Measurements from ENCODE around the gene C11orf54. TPM values are rescaled to one million over a fixed set of nuclear protein-coding genes. Genes with fewer than 3 reads are reported as not detected.
"Not testable (repeated sequence)": the region's sequence is repeated elsewhere in the genome, so short reads cannot be mapped to it uniquely, and the experiment has no call there.

C11orf54 gene
- total RNA-seq, 2 donors from 2014 or later: 20.2 to 32.0 TPM

GRCh38 chr11:93773601-93774200 is 32.2 kb downstream of the C11orf54 start:
- Histone ChIP-seq H3K4me3 (no peak overlapping the region), H3K36me3 (no peaks in the 10 kb centered on the region), H3K27ac (no peak overlapping the region), H3K27me3 (replicated peaks; ENCODE audit: insufficient read depth) (no peaks in the 10 kb centered on the region), H3K9me3 (no peaks in the 10 kb centered on the region), H3K4me1 (ENCODE audit: control insufficient read depth in 1 of 2, low read depth in 2 of 2) (no peaks in the 10 kb centered on the region)
- DNase-seq (ENCODE audit: low spot score) (no peak), ATAC-seq (ENCODE audit: insufficient number of reproducible peaks, low FRiP score, low read depth) (no peak)
- no peak for TF ChIP-seq CTCF (IDR thresholded peaks at IDR 0.05)

- not testable (repeated sequence) for ATAC-seq (ENCODE audit: insufficient number of reproducible peaks, low FRiP score, low read depth); DNase-seq (ENCODE audit: low spot score); H3K4me3 ChIP-seq; H3K9me3 ChIP-seq; H3K36me3 ChIP-seq; H3K27me3 ChIP-seq (replicated peaks; ENCODE audit: insufficient read depth); H3K27ac ChIP-seq; H3K4me1 ChIP-seq (ENCODE audit: control insufficient read depth in 1 of 2, low read depth in 2 of 2)
These were observed 33.1 kb downstream of the C11orf54 start for GRCh38 chr11:93774560-93774959.

- Histone ChIP-seq H3K4me1 (ENCODE audit: control insufficient read depth in 1 of 2, low read depth in 2 of 2) (no peaks in the 10 kb centered on the region), H3K27ac (no peak overlapping the region), H3K27me3 (replicated peaks; ENCODE audit: insufficient read depth) (no peaks in the 10 kb centered on the region), H3K36me3 (no peaks in the 10 kb centered on the region), H3K9me3 (no peaks in the 10 kb centered on the region), H3K4me3 (no peak overlapping the region)
- TF ChIP-seq CTCF (IDR thresholded peaks at IDR 0.05): no peak
- DNase-seq (ENCODE audit: low spot score) (no peak), ATAC-seq (ENCODE audit: insufficient number of reproducible peaks, low FRiP score, low read depth) (no peak)
These were observed 33.8 kb downstream of the C11orf54 start for GRCh38 chr11:93775289-93775688.

- ATAC-seq (ENCODE audit: insufficient number of reproducible peaks, low FRiP score, low read depth): no peak
- peak overlapping the region in 1 of 2 donors; percentile 90 for H3K27ac ChIP-seq
These were observed 41.9 kb downstream of the C11orf54 start for GRCh38 chr11:93783362-93783761.

GRCh38 chr11:93783765-93784144 is 42.3 kb downstream of the C11orf54 start:
- H3K4me3 ChIP-seq: peak overlapping the region; percentile 90
- no peaks in the 10 kb centered on the region for H3K27me3 ChIP-seq (replicated peaks; ENCODE audit: insufficient read depth)
- no peaks in the 10 kb centered on the region for H3K9me3 ChIP-seq
- DNase-seq (ENCODE audit: low spot score) (no peak), ATAC-seq (ENCODE audit: insufficient number of reproducible peaks, low FRiP score, low read depth) (no peak)
- H3K36me3 ChIP-seq: no peaks in the 10 kb centered on the region
- H3K27ac ChIP-seq: peak overlapping the region; percentile 90 to 93
- peaks cover 21 to 33% of the 10 kb centered on the region in 2 donors for H3K4me1 ChIP-seq (ENCODE audit: control insufficient read depth in 1 of 2, low read depth in 2 of 2)
- TF ChIP-seq CTCF (IDR thresholded peaks at IDR 0.05): no peak

More at GRCh38 chr11:93783362-93783761, 41.9 kb downstream of the C11orf54 start:
- DNase-seq (ENCODE audit: low spot score): no peak
- H3K27me3 ChIP-seq (replicated peaks; ENCODE audit: insufficient read depth): no peaks in the 10 kb centered on the region
- no peak for TF ChIP-seq CTCF (IDR thresholded peaks at IDR 0.05)
- H3K9me3 ChIP-seq: no peaks in the 10 kb centered on the region
- H3K4me3 ChIP-seq: peak overlapping the region; percentile 90
- H3K4me1 ChIP-seq (ENCODE audit: control insufficient read depth in 1 of 2, low read depth in 2 of 2): peaks cover 21 to 33% of the 10 kb centered on the region in 2 donors
- H3K36me3 ChIP-seq: no peaks in the 10 kb centered on the region
